IMR-90 (cell line): ENCODE results near the gene NR2C2. TPM values are rescaled to one million over a fixed set of nuclear protein-coding genes. Genes with fewer than 3 reads are reported as not detected.

ENCODE experiments used
- ATAC-seq: fragments of 200-7000 bp; cut with Tn5 transposase; 2 replicates; pipeline ENCODE4 v1.9.1; 2020; ENCODE audit warnings: low read depth, mild to moderate bottlenecking, moderate library complexity
- BruUV-seq: library from RNA; stranded (reverse); fragments of 400-500 nt; replicated peaks from 2 replicates; lab custom pipeline; 2021; lab: Mats Ljungman, UMichigan
- CTCF ChIA-PET: fragments of 300-600 bp; formaldehyde crosslinking; extraction: SDS; loops from one replicate; lab custom pipeline; 2021; ENCODE audit warnings: antibody characterized with exemption; lab: Yijun Ruan, JAX
- POLR2A ChIA-PET: fragments of 300-600 bp; sonication (Branson Sonifier 250); formaldehyde crosslinking; loops from one replicate; lab custom pipeline; 2022; ENCODE audit warnings: antibody characterized with exemption; ENCODE audit not compliant: unreplicated experiment; lab: Charles Lee
- DNase-seq: peaks from one replicate; pipeline ENCODE4 v3.0.0; 2013
- H2AFZ ChIP-seq: replicated peaks from 2 replicates; pipeline ENCODE3; 2013; ENCODE audit warnings: low read length, mild to moderate bottlenecking; ENCODE audit not compliant: poor library complexity
- H2AK5ac ChIP-seq: 2 replicates; pipeline ENCODE4 v1.6.1; 2013; ENCODE audit warnings: low read depth, low read length, inconsistent platforms
- H2AK9ac ChIP-seq: replicated peaks from 2 replicates; pipeline ENCODE3; 2013; ENCODE audit warnings: mild to moderate bottlenecking, low read depth, low read length, moderate library complexity; ENCODE audit not compliant: poor library complexity
- H2BK120ac ChIP-seq: 2 replicates; pipeline ENCODE4 v1.6.1; 2013; ENCODE audit warnings: low read depth, low read length, inconsistent platforms
- H2BK15ac ChIP-seq: 3 replicates; pipeline ENCODE4 v1.6.1; 2013; ENCODE audit warnings: low read depth, low read length, inconsistent platforms
- H2BK20ac ChIP-seq: 2 replicates; pipeline ENCODE4 v1.6.1; 2013; ENCODE audit warnings: low read depth, mild to moderate bottlenecking, inconsistent platforms, low read length, moderate library complexity
- H2BK5ac ChIP-seq: 2 replicates; pipeline ENCODE4 v1.6.1; 2013; ENCODE audit warnings: mild to moderate bottlenecking, low read depth, low read length, inconsistent platforms; ENCODE audit not compliant: poor library complexity, severe bottlenecking
- H3K14ac ChIP-seq: replicated peaks from 2 replicates; pipeline ENCODE4 v1.6.1; 2013; ENCODE audit warnings: low read depth, low read length, inconsistent platforms
- H3K18ac ChIP-seq: 2 replicates; pipeline ENCODE4 v1.6.1; 2013; ENCODE audit warnings: low read depth, low read length, control low read depth
- H3K23ac ChIP-seq: 2 replicates; pipeline ENCODE4 v1.6.1; 2013; ENCODE audit warnings: low read depth, low read length, inconsistent platforms
- H3K27ac ChIP-seq: 2 replicates; pipeline ENCODE4 v1.5.1; 2013; ENCODE audit warnings: mild to moderate bottlenecking, control low read depth, low read length; ENCODE audit not compliant: insufficient read depth
- H3K27me3 ChIP-seq: 2 replicates; pipeline ENCODE4 v1.6.1; 2013; ENCODE audit warnings: low read length; ENCODE audit not compliant: control insufficient read depth, insufficient read depth
- H3K36me3 ChIP-seq: 2 replicates; pipeline ENCODE4 v1.6.1; 2013; ENCODE audit warnings: low read length, mixed read lengths; ENCODE audit not compliant: control insufficient read depth, insufficient read depth
- H3K4ac ChIP-seq: 2 replicates; pipeline ENCODE4 v1.6.1; 2013; ENCODE audit warnings: low read depth, low read length, inconsistent platforms
- H3K4me1 ChIP-seq: 2 replicates; pipeline ENCODE4 v1.6.1; 2013; ENCODE audit warnings: low read length, mixed read lengths; ENCODE audit not compliant: control insufficient read depth, insufficient read depth
- H3K4me2 ChIP-seq: 2 replicates; pipeline ENCODE4 v1.6.1; 2013; ENCODE audit warnings: low read depth, mild to moderate bottlenecking, control low read depth, low read length, moderate library complexity
- H3K4me3 ChIP-seq: 2 replicates; pipeline ENCODE4 v1.5.1; 2013; ENCODE audit warnings: low read depth, mild to moderate bottlenecking, control low read depth, low read length, moderate library complexity; ENCODE audit not compliant: insufficient read depth
- H3K56ac ChIP-seq: 2 replicates; pipeline ENCODE4 v1.6.1; 2013; ENCODE audit warnings: low read length, inconsistent platforms; ENCODE audit not compliant: insufficient read depth; ENCODE audit errors: extremely low read depth
- H3K79me1 ChIP-seq, 2 experiments: 2 replicates each; pipeline ENCODE4 v1.6.1; 2013; ENCODE audit warnings: low read length in 2 of 2, inconsistent platforms in 1 of 2, low read depth in 1 of 2
- H3K9ac ChIP-seq: 2 replicates; pipeline ENCODE4 v1.6.1; 2013; ENCODE audit warnings: low read depth, low read length, control low read depth
- H3K9me1 ChIP-seq: 2 replicates; pipeline ENCODE4 v1.6.1; 2013; ENCODE audit warnings: low read length, inconsistent platforms; ENCODE audit not compliant: insufficient read depth
- H3K9me3 ChIP-seq: 2 replicates; pipeline ENCODE4 v1.6.1; 2013; ENCODE audit warnings: low read length; ENCODE audit not compliant: control insufficient read depth, insufficient read depth
- H4K20me1 ChIP-seq: 2 replicates; pipeline ENCODE4 v1.6.1; 2013; ENCODE audit warnings: low read length, inconsistent platforms; ENCODE audit not compliant: insufficient read depth
- H4K5ac ChIP-seq: 2 replicates; pipeline ENCODE4 v1.6.1; 2013; ENCODE audit warnings: mild to moderate bottlenecking, low read depth, low read length, control low read depth
- H4K8ac ChIP-seq, 2 experiments: 2 replicates each; pipeline ENCODE4 v1.6.1; 2013; ENCODE audit warnings: low read depth in 2 of 2, low read length in 2 of 2, control low read depth in 1 of 2, inconsistent platforms in 1 of 2
- H4K91ac ChIP-seq: 2 replicates; pipeline ENCODE4 v1.6.1; 2013; ENCODE audit warnings: low read depth, low read length, inconsistent platforms; ENCODE audit not compliant: insufficient read depth
- POLR2A ChIP-seq: IDR thresholded peaks from 2 replicates; pipeline ENCODE4 v1.6.1; 2012; ENCODE audit warnings: mild to moderate bottlenecking, low read depth, low read length
- WGBS, 2 experiments: methylation state at CpG; one replicate each; pipeline versions ENCODE4 v1.1.5 to v1.1.7; 2013; ENCODE audit warnings: missing lambda C conversion rate in 2 of 2; ENCODE audit not compliant: insufficient read length in 1 of 2; ENCODE audit errors: extremely low coverage in 2 of 2; 5-methylcytosine and 5-hydroxymethylcytosine counted together
- dilution Hi-C: fragments of 300-500 bp; cut with HindIII; formaldehyde crosslinking; loops from one replicate; pipeline ENCODE4 v1.14.3; 2018; ENCODE audit warnings: low sequenced_read_pairs; ENCODE audit not compliant: unreplicated experiment
- in situ Hi-C: fragments of 300-500 bp; cut with MboI; formaldehyde crosslinking; loops from 3 replicates; pipeline ENCODE4 v1.14.3; 2019; ENCODE audit warnings: low sequenced_read_pairs, inconsistent platforms, mixed read lengths
- intact Hi-C: fragments of 100-400 bp; cut with micrococcal nuclease; formaldehyde crosslinking; loops from 2 replicates; pipeline ENCODE4 v1.10.0; 2022
- polyA plus RNA-seq, 3 experiments: library from polyadenylated mRNA; depleted of rRNA; stranded (reverse); fragments of >200 nt; gene quantifications; 2 replicates each; pipeline ENCODE4 v1.2.3, GENCODE V29; 2012; ENCODE audit warnings: low replicate concordance in 1 of 3
- total RNA-seq: library from RNA; depleted of rRNA; stranded (reverse); fragments of >200 nt; gene quantifications from 2 replicates; pipeline ENCODE4 v1.2.3, GENCODE V29; 2012

The NR2C2 gene
- total and polyA plus RNA-seq, 2 of the 4 experiments (the other 2 are of a cell fraction), result 10.4 to 13.8 TPM

GRCh38 chr3:14957925-14958324, 10.5 kb downstream of the NR2C2 start:
- TF ChIP-seq POLR2A, result no peak
- Histone ChIP-seq H3K56ac (no peak overlapping the region), H2BK20ac (no peak overlapping the region), H2BK15ac (no peak overlapping the region), H3K23ac (0 out of 2 replicates have a peak overlapping the region, but pooled peaks have one; percentile 41), H3K4me2 (no peak overlapping the region; the same call in 1 of the 2 replicates), H3K14ac (peak overlapping the region; percentile 34; the same call in 1 of the 2 replicates), H3K4me1 (peaks cover 2% of the 10 kb centered on the region; the same call in 1 of the 2 replicates), H2AK5ac (no peak overlapping the region), H3K18ac (no peak overlapping the region), H3K9me3 (no peaks in the 10 kb centered on the region), H2BK5ac (peak overlapping the region; percentile 10), H3K4me3 (no peak overlapping the region), H2AFZ (no peak overlapping the region), H4K20me1 (peaks cover 14% of the 10 kb centered on the region; the same call in 1 of the 2 replicates), H3K4ac (no peak overlapping the region), H3K27ac (no peak overlapping the region), H3K79me1 (peaks cover 18 to 53% of the 10 kb centered on the region in 2 experiments), H2BK120ac (no peak overlapping the region), H3K9ac (no peak overlapping the region), H2AK9ac (no peak overlapping the region), H4K5ac (no peak overlapping the region), H3K36me3 (no peaks in the 10 kb centered on the region), H4K91ac (no peak overlapping the region), H3K9me1 (peaks cover under 1% of the 10 kb centered on the region; the same call in 1 of the 2 replicates), H3K27me3 (no peaks in the 10 kb centered on the region), H4K8ac (no peak overlapping the region)
- no peak for DNase-seq
- WGBS, 2 experiments, result 38% methylated on average over 1 of the region's 1 CpG; no CpG with 5 or more reads in 1 of the 2 experiments
- peak; percentile 36 for ATAC-seq
- in situ Hi-C loops (no loop called here), dilution Hi-C loops (no loop called here), intact Hi-C loops (loop anchor here (5.0 kb wide), 1 partner anchor 34 kb away; no protein-coding TSS in a partner anchor)
- ChIA-PET POLR2A (no interaction called here), CTCF (no interaction called here)
- no TSS peak for BruUV-seq
